Esophagus squamous epithelium (tissue), 4 donors: Measurements from ENCODE around the gene GALNT10.

Experiments used
- POLR2A ChIP-seq, 4 donors: fragments of 450-650 bp; IDR thresholded peaks; one replicate each; pipeline ENCODE4 v1.6.1; 2017; ENCODE audit warnings: antibody characterized with exemption in 4 of 4, mild to moderate bottlenecking in 4 of 4, moderate library complexity in 3 of 4
- TF ChIP-seq, protein P1 (sequence below), 6 experiments: fragments of 450-650 bp in 4 of 6; fragments of 200-600 bp in 2 of 6; sonication (generic) in 2 of 6; IDR thresholded peaks; one replicate each; pipeline ENCODE4 v1.5.1; 2016 to 2019; ENCODE audit warnings: antibody characterized with exemption in 6 of 6, mild to moderate bottlenecking in 4 of 6, moderate library complexity in 4 of 6

DNA sequence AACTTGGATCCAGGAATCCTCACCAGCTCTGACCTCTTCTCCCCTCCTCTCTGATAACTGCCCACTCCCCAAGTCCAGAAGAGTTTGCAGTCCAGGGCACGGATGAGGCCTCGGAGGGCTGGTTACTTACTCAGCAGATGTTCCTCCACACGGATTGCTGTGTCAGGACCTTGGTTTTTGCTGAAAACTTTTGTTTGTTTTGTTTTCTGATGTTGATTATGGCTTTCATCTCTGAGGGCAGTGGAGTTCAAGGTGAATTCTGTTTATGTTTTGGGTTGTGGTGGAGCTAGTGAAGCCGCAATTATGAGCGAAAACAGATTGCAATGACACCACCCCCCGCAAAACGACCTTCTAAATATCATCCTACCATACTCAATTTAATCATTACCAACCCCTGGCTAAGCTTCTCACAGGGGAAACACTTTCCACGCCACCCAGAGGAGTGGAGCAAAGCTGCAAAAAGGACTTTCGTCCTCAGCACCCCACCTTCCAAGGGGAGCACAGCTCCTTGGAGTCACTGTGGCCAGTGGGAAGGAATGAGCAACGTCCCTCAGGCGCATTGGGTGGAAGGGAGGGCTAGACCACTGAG, 162.5 kb downstream of the GALNT10 start:
- TF ChIP-seq, protein P1, sequence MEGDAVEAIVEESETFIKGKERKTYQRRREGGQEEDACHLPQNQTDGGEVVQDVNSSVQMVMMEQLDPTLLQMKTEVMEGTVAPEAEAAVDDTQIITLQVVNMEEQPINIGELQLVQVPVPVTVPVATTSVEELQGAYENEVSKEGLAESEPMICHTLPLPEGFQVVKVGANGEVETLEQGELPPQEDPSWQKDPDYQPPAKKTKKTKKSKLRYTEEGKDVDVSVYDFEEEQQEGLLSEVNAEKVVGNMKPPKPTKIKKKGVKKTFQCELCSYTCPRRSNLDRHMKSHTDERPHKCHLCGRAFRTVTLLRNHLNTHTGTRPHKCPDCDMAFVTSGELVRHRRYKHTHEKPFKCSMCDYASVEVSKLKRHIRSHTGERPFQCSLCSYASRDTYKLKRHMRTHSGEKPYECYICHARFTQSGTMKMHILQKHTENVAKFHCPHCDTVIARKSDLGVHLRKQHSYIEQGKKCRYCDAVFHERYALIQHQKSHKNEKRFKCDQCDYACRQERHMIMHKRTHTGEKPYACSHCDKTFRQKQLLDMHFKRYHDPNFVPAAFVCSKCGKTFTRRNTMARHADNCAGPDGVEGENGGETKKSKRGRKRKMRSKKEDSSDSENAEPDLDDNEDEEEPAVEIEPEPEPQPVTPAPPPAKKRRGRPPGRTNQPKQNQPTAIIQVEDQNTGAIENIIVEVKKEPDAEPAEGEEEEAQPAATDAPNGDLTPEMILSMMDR (IDR thresholded peaks at IDR 0.05): no peak
- TF ChIP-seq POLR2A (IDR thresholded peaks at IDR 0.05): no peak
